ENCODE measurements around the gene KBTBD8. TPM values are rescaled to one million over a fixed set of nuclear protein-coding genes. Genes with fewer than 3 reads are reported as not detected.
A peak's percentile ranks its signal among the peaks of the same experiment; 100 is the strongest.

Gene KBTBD8
- total and polyA plus RNA-seq, 9 of the 15 experiments (the other 6 are each of a cell fraction or from before 2014, with no cell fraction given): 2.7 to 9.1 (median 5.6) TPM

DNA sequence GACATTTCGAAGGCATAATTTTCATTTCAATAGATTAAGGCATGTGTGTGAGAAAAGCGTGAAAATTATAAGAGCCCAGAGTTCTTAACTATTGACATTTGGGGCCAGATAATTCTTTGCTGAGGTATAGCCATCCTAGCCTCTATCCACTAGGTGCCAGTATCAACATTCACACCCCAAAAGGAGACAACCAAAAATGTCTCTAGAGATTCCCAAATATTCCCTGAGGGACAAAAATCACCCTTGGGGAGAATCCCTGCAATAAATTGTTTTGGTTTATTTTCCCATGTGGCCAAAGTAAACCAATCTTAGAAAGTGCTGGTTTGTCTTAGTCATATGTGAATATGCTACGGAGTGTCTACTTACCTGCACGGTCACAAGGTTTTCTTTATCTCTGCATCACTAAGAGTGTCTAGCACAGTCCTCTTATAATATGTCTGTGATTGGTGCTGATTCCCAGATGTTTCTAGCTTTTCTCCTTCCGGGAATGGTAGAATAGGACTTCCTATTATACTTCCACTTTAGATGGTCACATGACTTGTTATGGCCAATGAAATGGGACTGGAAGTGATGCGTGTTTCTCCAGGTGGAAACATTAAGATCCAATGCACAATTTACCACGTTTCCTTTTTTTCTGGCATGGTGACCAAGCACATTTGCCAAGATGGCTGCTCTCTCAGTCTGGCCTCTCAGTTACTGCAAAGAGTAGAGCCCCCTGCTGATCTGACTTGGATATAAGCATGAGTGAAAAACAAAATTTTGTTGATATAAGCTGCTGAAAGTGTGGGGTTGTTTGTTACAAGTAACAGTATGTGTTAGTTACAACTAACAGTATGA, 8.0 kb upstream of the KBTBD8 start (continued):
- TF ChIP-seq, protein P1, sequence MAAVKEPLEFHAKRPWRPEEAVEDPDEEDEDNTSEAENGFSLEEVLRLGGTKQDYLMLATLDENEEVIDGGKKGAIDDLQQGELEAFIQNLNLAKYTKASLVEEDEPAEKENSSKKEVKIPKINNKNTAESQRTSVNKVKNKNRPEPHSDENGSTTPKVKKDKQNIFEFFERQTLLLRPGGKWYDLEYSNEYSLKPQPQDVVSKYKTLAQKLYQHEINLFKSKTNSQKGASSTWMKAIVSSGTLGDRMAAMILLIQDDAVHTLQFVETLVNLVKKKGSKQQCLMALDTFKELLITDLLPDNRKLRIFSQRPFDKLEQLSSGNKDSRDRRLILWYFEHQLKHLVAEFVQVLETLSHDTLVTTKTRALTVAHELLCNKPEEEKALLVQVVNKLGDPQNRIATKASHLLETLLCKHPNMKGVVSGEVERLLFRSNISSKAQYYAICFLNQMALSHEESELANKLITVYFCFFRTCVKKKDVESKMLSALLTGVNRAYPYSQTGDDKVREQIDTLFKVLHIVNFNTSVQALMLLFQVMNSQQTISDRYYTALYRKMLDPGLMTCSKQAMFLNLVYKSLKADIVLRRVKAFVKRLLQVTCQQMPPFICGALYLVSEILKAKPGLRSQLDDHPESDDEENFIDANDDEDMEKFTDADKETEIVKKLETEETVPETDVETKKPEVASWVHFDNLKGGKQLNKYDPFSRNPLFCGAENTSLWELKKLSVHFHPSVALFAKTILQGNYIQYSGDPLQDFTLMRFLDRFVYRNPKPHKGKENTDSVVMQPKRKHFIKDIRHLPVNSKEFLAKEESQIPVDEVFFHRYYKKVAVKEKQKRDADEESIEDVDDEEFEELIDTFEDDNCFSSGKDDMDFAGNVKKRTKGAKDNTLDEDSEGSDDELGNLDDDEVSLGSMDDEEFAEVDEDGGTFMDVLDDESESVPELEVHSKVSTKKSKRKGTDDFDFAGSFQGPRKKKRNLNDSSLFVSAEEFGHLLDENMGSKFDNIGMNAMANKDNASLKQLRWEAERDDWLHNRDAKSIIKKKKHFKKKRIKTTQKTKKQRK (IDR thresholded peaks at IDR 0.05; ENCODE audit: borderline replicate concordance, low read depth, low read length): no peak
- TF ChIP-seq NFYB (IDR thresholded peaks at IDR 0.05; ENCODE audit: extremely low read depth, insufficient read length): peak; percentile 81
- peak; percentile 83 for TF ChIP-seq TOE1 (IDR thresholded peaks at IDR 0.05; ENCODE audit: borderline replicate concordance)
- TF ChIP-seq TOE1 (CRISPR knock-in tag; IDR thresholded peaks at IDR 0.05; ENCODE audit: borderline replicate concordance, low read depth): no peak
- TF ChIP-seq FOXP1 (CRISPR knock-in tag; IDR thresholded peaks at IDR 0.05): no peak
- peak; percentile 64 for TF ChIP-seq ZNF316 (IDR thresholded peaks at IDR 0.05)
- no peak for TF ChIP-seq TAF15 (IDR thresholded peaks at IDR 0.05; ENCODE audit: low read depth, low read length)
- no peak for TF ChIP-seq CEBPB (tag; IDR thresholded peaks at IDR 0.05)
- TF ChIP-seq ZNF644 (tag; IDR thresholded peaks at IDR 0.05; ENCODE audit: low read depth): 0 out of 2 replicates have a peak, but pooled peaks have one; percentile 21
- TF ChIP-seq NR2C2 (CRISPR knock-in tag; IDR thresholded peaks at IDR 0.05): no peak
- TF ChIP-seq NR2C2 (tag; IDR thresholded peaks at IDR 0.05): no peak
- TF ChIP-seq FOS (IDR thresholded peaks at IDR 0.05; ENCODE audit: extremely low read depth, insufficient read length): no peak
- no peak for TF ChIP-seq YBX1 (IDR thresholded peaks at IDR 0.05)
- TF ChIP-seq SRSF3 (IDR thresholded peaks at IDR 0.05; ENCODE audit: insufficient read depth, low read length): no peak
- no peak for TF ChIP-seq RBM17 (IDR thresholded peaks at IDR 0.05; ENCODE audit: borderline replicate concordance, low read depth, low read length)
- no peak for TF ChIP-seq STAT5B (CRISPR knock-in tag; IDR thresholded peaks at IDR 0.05)
- no peak for TF ChIP-seq ZNF699 (CRISPR knock-in tag; IDR thresholded peaks at IDR 0.05; ENCODE audit: insufficient replicate concordance)
- no peak for TF ChIP-seq NELFE (IDR thresholded peaks at IDR 0.05; ENCODE audit: insufficient read depth, insufficient read length)
- TF ChIP-seq RNF2 (IDR thresholded peaks at IDR 0.05): no peak
